Activated CD4-positive, alpha-beta T cell treated with anti-CD3 and anti-CD28 coated beads for 48 hours (primary cell): ENCODE measurements around the gene TNF.

ENCODE experiments used
- DNase-seq: peaks from one replicate; pipeline ENCODE4 v3.0.0-alpha.2; 2020

The TNF gene

DNA sequence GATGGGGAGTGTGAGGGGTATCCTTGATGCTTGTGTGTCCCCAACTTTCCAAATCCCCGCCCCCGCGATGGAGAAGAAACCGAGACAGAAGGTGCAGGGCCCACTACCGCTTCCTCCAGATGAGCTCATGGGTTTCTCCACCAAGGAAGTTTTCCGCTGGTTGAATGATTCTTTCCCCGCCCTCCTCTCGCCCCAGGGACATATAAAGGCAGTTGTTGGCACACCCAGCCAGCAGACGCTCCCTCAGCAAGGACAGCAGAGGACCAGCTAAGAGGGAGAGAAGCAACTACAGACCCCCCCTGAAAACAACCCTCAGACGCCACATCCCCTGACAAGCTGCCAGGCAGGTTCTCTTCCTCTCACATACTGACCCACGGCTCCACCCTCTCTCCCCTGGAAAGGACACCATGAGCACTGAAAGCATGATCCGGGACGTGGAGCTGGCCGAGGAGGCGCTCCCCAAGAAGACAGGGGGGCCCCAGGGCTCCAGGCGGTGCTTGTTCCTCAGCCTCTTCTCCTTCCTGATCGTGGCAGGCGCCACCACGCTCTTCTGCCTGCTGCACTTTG, at the start of gene TNF:
Gene TNF (plus strand): TSS at position 231 of the 567 bp plus-strand sequence. CDS start 177 bp downstream, at position 408.
- DNase-seq, result peak; percentile 92

DNA sequence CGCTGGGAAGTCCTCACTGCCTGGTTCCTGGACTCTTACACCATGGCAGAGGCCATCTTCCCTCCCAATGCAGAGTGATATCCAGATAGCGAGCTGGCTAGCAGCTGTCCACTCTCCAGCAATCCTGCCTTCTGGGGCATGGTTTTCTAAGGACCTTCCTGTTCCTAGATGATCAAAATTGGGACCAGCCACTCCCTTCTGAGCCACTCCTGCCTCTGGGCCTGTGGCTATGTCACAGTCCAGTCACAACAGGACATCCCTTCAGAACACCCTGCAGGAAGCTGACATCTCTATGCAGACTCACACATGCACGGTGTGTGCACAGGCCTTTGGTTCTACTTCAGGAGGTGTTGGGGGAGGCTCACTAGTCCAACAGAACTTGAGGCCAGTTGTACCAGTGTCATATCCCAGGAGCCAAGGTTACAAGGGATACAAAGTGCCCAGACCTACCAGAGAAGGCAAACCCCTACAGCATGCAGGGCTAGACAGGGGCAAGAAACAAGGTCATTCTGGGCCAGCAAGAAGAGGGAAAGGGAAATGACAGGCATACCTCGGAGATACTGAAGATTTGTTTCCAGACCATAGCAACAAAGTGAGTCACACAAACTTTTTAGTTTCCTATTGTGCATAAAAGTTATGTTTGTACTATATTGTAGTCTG, 49.3 kb upstream of the TNF start:
- no peak for DNase-seq

DNA sequence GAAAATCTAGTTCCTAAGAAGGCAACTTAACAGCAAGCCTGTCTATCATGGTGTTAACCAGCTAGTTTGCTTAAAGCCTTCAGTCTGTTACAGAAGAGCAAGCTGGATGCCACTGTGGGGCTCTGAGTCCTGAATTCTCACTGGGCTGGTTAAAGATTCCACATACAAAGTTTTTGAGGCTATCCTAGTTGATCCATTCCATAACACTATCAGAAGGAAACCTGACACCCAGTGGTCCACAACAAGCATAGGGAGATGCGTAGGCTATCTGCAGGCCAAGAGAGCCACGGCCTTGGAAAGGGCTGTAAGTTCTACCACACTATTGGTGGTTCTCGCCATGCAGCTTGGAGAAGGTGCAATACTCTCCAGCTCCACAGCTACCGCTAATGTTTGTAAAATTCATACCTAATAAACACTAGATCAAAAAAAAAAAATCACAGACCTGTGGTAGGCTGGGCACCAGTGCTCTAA, 47.0 kb upstream of the TNF start:
- no peak for DNase-seq

GRCh38 chr6:31528821-31529328, 46.5 kb upstream of the TNF start, which contains the start of gene MCCD1:
Gene MCCD1, plus strand, starts transcription at chr6:31528962. Its CDS starts 53 bp downstream, at chr6:31529015.
- DNase-seq, result no peak

- DNase-seq, result no peak
Measured at GRCh38 chr6:31529329-31530150, 45.8 kb upstream of the TNF start.

DNA sequence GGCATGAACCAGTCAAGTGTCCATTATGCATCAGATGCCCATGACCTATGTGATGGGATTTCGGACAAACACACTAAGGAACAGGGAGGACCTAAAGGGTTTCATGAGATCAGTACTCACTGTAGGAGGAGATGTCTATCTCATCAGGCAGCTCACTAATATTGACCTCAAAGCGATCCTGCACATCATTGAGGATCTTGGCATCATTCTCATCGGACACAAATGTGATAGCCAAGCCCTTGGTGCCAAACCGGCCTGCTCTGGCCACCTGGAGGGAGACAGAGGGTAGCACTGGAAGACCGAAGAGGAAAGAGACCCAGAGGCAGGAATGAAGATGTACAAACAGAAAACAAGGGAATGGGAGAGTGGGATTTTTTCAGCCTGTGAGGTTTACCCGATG, 44.7 kb upstream of the TNF start:
- no peak for DNase-seq

- no peak for DNase-seq
Measured at GRCh38 chr6:31531162-31531561, 44.2 kb upstream of the TNF start.

GRCh38 chr6:31531771-31532643, 43.4 kb upstream of the TNF start:
- no peak for DNase-seq

DNA sequence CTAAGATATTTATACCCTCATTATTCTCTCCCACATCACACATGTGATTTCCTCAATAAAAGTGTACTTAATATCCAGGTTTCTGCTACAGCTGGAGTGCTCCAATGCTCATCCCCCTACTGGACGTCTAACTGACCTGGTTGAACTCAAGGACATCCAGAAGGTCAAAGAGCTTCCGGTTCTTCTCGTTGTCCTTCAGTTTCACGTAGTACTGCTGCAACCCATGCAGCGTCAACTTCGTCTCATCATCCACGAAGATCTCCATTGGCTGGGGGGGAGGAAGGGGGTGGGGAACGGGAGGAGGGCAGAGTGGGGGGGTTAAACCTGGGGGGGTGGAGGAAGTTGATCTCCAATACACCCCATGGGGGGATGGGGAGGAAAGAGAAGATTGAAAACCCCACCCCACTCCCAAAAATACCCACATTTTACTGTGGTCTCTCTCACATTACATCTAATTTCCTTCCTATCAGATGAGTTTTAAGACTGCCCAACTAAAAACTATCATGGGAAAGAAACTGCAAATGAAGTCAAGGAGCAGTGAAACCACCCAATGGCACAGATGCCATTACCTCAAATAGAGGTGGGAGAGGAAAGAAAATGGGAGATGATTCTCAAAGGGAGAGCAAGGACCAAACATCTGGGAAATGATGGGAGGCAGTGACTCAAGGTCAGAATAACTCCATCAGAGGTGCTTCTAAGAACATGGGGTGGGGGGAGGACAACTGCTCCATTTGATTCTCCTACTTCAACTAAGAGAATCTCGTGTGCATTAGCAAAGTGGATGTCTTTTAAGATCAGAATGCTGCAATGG, 42.5 kb upstream of the TNF start:
- no peak for DNase-seq

DNA sequence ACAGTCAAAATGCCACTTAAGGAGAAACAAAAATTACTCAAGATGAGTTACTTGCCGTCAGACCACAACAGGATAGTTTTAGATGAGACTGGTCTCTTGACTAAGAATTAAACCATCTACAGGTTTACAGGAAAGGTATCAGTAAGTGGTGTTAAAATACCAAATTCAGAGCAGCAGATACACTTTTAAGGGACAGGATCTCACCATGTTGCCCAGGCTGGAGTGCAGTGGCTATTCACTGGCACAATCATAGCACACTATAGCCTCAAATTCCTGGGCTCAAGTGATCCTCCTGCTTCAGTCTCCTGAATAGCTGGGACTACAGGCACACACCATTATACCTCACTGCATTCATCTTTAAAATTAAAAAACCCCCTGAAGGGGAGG, 41.9 kb upstream of the TNF start:
- no peak for DNase-seq

DNA sequence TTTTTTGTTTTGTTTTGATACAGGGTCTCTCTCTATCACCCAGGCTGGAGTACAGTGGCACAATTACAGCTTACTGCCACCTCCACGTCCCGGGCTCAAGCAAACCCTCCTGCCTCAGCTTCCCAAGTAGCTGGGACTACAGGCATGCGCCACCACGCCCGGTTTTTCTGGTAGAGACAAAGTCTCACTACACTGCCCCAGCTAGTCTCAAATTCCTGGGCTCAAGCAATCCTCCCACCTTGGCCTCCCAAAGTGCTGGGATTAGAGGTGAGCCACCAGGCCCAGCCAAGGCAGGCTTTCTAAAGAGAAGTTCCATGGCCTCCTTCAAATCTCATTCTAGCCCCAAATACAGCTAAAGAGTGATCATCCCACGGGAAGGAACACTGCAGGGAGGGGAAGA, 41.4 kb upstream of the TNF start:
- no peak for DNase-seq

- no peak for DNase-seq
Measured at GRCh38 chr6:31534521-31535040, 40.8 kb upstream of the TNF start.

- no peak for DNase-seq
Measured at GRCh38 chr6:31535538-31536324, 39.6 kb upstream of the TNF start.

- DNase-seq, result no peak
Measured at GRCh38 chr6:31538805-31539400, 36.5 kb upstream of the TNF start.

DNA sequence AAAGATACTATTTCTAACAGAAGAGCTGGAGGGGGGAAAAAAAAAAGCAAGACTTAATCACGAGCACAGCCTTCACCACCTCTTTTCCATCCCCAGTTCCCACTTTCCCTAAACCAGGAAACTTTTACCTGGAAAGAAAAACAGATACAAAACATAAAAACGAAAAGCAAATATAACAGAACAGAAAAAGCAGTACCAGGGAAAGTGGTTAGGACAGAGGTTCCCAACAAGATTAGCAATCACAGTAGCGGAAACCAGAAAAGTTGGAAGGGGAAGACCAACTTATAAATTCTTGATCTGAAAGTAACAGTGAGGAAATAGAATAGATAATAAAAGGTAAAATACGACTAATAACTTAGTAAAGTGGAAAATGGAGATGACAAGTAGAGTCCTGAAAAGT, 34.7 kb upstream of the TNF start:
- no peak for DNase-seq

DNA sequence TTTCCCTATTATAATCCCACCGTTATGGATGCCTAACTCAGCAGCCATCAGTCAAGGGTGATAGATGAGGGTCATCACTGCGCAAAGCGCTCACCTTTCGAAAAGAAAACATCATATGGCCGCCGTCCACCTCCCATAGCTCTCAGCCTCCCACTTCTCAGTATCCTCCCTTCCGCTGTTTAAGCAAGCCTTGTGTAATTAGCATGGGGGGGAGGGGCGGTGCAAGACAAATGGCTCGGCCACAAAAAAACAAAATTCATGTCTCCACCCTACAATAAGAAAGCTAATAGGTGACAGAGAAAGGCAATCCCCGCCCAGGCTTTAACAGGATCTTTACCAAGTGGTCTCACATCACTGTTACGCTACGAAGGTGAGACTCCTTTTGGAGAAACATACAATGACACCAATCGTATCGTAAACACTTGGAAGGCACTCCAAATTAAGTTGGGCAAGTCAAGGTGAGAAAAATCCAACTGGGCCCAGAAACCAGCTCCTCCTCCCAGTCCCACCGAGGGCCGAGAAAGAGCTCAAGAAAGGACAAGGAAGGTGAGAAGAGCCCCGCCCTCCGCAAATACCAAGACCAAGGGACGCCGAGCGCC, 34.2 kb upstream of the TNF start:
- DNase-seq, result peak; percentile 75

DNA sequence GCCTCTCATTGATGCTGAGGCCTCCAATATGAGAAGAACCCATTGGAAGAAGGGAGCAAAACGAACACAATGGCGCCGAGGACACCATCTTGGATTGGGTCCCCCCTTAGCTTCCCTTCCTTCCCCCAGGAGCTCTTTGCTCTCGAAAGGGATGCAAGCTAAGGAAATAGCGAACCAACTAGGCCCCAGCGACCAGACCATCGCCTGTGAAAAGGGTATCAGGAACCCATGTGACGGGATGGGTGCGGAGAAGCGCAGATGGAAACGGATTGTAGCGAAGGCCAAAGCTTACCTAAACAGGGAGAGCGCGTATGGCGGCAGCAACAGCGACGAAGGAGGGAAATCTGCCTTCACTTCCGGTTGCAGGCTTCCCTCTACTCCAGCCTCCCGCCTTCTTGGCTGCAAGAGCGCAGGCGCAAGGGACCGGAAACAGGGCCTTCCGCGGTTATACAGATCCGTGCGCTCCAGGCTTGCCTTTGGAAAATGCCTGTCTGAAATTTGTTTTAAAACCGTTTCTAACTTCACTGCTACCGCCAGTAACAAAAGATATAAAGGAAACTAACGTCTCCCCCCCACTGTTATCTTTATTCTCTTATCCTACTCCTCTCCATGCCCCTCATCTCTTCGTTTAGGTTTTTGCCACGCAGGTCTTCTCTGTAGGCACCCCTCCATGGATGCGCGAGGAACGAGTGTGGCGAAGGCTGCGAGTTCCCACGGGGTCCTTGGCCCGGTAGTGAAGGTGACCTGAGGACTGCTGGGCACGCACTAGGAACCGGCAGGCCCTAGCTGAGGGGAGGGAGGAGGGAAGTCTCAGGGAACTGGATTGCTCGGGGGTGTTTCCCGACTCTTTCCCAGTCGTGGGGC, 33.5 kb upstream of the TNF start, which contains the start of gene DDX39B:
Gene DDX39B (minus strand): TSS at position 346 of the 864 bp plus-strand sequence. CDS start 1,471 bp downstream, outside the sequence.
- DNase-seq, result peak; percentile 95

DNA sequence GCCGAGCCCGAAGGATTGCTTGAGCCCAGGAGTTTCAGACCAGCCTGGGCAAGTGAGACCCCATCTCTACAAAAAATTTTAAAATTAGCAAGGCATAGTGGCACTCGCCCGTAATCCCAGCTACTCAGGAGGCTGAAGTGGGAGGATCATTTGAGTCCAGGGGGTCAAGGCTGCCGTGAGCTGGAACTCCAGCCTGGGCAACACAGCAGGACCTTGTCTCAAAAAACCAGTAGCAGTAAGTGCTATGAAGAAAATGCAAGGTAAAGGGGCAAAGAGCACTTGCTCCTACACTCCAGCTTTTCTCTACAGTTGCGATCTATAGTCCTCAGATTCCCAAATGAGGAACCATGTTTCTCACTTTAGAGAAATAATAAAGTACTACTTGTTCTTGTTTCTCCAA, 31.7 kb upstream of the TNF start:
- DNase-seq, result no peak

DNA sequence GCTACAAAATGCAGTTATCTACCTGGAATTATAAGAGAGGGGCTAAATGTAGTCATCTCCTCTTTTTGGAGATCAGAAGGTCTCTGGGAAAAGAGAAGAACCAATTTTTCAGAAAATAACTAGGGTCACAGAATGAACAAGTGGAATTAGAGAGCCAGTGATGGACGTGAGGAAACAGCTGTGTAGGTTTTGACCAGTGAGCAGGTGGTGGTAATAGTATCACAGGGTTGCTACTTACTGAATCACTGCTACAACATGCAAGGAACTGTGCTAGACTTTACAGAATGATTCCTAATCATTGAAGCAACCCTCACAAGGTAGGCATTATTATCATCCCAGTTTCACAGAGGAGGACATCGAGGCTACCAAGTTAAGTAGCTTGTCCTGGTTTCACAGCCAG, 30.7 kb upstream of the TNF start:
- DNase-seq, result no peak
